HepG2 (cell line): ENCODE results near the gene RHBDD1. TPM values are rescaled to one million over a fixed set of nuclear protein-coding genes. Genes with fewer than 3 reads are reported as not detected.

Source experiments
- ATAC-seq: fragments of 200-7000 bp; cut with Tn5 transposase; 3 replicates; pipeline ENCODE4 v1.9.1; 2020; ENCODE audit warnings: mild to moderate bottlenecking, moderate library complexity
- BruUV-seq: library from RNA; stranded (reverse); fragments of 400-500 nt; replicated peaks from 2 replicates; lab custom pipeline; 2021; lab: Mats Ljungman, UMichigan
- CTCF ChIA-PET: fragments of 300-600 bp; formaldehyde crosslinking; extraction: SDS; loops from one replicate; lab custom pipeline; 2021; ENCODE audit warnings: low total read pairs, inconsistent platforms, low intra/inter-chr PET ratio; lab: Yijun Ruan, JAX
- POLR2A ChIA-PET: fragments of 350-600 bp; sonication (Branson Sonifier 250); formaldehyde crosslinking; loops from one replicate; lab custom pipeline; 2020; ENCODE audit warnings: antibody characterized with exemption, inconsistent platforms; lab: Yijun Ruan, JAX
- DNase-seq: peaks from one replicate; pipeline ENCODE4 v3.0.0-alpha.2; 2015; ENCODE audit warnings: low spot score
- FAIRE-seq: peaks from 3 replicates; lab custom pipeline; 2011; peaks lifted over from hg19 to GRCh38; lab: Jason Lieb, UNC
- H2AFZ ChIP-seq: one replicate; pipeline ENCODE4 v1.6.1; 2011; ENCODE audit warnings: low read length, inconsistent platforms
- H3K27ac ChIP-seq: fragments of 300-600 bp; 3 replicates; pipeline ENCODE4 v1.8.0; 2011; ENCODE audit warnings: mixed run types, mild to moderate bottlenecking, mixed read lengths, low read length, inconsistent platforms; ENCODE audit not compliant: insufficient read depth; ENCODE audit errors: extremely low read length
- H3K27me3 ChIP-seq, 2 experiments: fragments of 200-600 bp in 1 of 2; 2 replicates in 1 of 2; 3 replicates in 1 of 2; pipeline versions ENCODE4 v1.6.0 to v1.8.0; 2011; ENCODE audit warnings: low read length in 2 of 2, mild to moderate bottlenecking in 2 of 2, moderate library complexity in 2 of 2, inconsistent platforms in 1 of 2; ENCODE audit not compliant: insufficient read depth in 2 of 2, control insufficient read depth in 1 of 2
- H3K36me3 ChIP-seq, 2 experiments: fragments of 200-600 bp in 1 of 2; replicated peaks in 1 of 2; 2 replicates in 1 of 2; 3 replicates in 1 of 2; pipeline versions ENCODE4 v1.5.1 to v1.8.0; 2011; ENCODE audit warnings: low read length in 2 of 2, inconsistent platforms in 1 of 2; ENCODE audit not compliant: insufficient read depth in 2 of 2, control insufficient read depth in 1 of 2
- H3K4me1 ChIP-seq: 2 replicates; pipeline ENCODE4 v1.5.1; 2012; ENCODE audit warnings: low read length, inconsistent platforms; ENCODE audit not compliant: insufficient read depth
- H3K4me2 ChIP-seq: 2 replicates; pipeline ENCODE4 v1.6.0; 2011; ENCODE audit warnings: low read depth, low read length, inconsistent platforms
- H3K4me3 ChIP-seq, 3 experiments: fragments of 200-600 bp in 1 of 3; sonication (generic), shearing (Covaris generic) in 1 of 3; replicated peaks in 1 of 3; 2 replicates each; pipeline ENCODE4 v1.5.1; 2011 to 2016; ENCODE audit warnings: low read length in 3 of 3, inconsistent platforms in 2 of 3, low read depth in 2 of 3, mild to moderate bottlenecking in 2 of 3, control low read depth in 1 of 3, mixed read lengths in 1 of 3; ENCODE audit not compliant: insufficient read depth in 1 of 3
- H3K79me2 ChIP-seq: one replicate; pipeline ENCODE4 v1.6.1; 2011; ENCODE audit warnings: low read length, inconsistent platforms; ENCODE audit not compliant: insufficient read depth
- H3K9ac ChIP-seq: 2 replicates; pipeline ENCODE4 v1.6.0; 2011; ENCODE audit warnings: mild to moderate bottlenecking, low read depth, low read length, inconsistent platforms; ENCODE audit not compliant: insufficient read depth
- H3K9me3 ChIP-seq: 2 replicates; pipeline ENCODE4 v1.5.1; 2012; ENCODE audit warnings: mild to moderate bottlenecking, low read length
- H4K20me1 ChIP-seq: 2 replicates; pipeline ENCODE4 v1.6.0; 2011; ENCODE audit warnings: inconsistent platforms, mild to moderate bottlenecking, low read length, moderate library complexity; ENCODE audit not compliant: insufficient read depth
- MIER2 ChIP-seq: IDR thresholded peaks from 2 replicates; pipeline ENCODE4 v1.6.1; 2016; ENCODE audit warnings: missing biosample characterization, missing genetic modification reagents
- RAD21 ChIP-seq: fragments of 450-650 bp; formaldehyde crosslinking; IDR thresholded peaks from 2 replicates; pipeline ENCODE4 v1.5.0; 2020; ENCODE audit warnings: mild to moderate bottlenecking
- SMC3 ChIP-seq: IDR thresholded peaks from 2 replicates; pipeline ENCODE4 v1.6.1; 2011; ENCODE audit warnings: low read length, improper control_type of control experiment
- STAG1 ChIP-seq: sonication (generic); formaldehyde crosslinking; IDR thresholded peaks from 2 replicates; pipeline ENCODE4 v1.4.0; 2020; ENCODE audit warnings: missing genetic modification reagents
- WGBS: methylation state at CpG from one replicate; pipeline ENCODE4 v1.1.6; 2017; ENCODE audit warnings: low lambda C conversion rate; 5-methylcytosine and 5-hydroxymethylcytosine counted together
- in situ Hi-C: cut with HindIII; loops from 2 replicates; pipeline ENCODE4 v1.10.0; 2017; ENCODE audit warnings: low pct_unique_long_range_greater_than_20kb; ENCODE audit not compliant: extremely low pct_ligation_motif_present
- intact Hi-C: fragments of 100-400 bp; cut with micrococcal nuclease; formaldehyde crosslinking; loops from one replicate; pipeline ENCODE4 v1.10.0; 2022; ENCODE audit not compliant: unreplicated experiment
- polyA plus RNA-seq, 8 experiments: library from polyadenylated mRNA; depleted of rRNA in 3 of 8; stranded (reverse) in 7 of 8; unstranded in 1 of 8; fragments of >200 nt; fragmentation: Illumina TruSeq in 4 of 8; extraction: Trizol in 4 of 8; gene quantifications; 2 replicates each; pipeline versions ENCODE4 v1.2.1 to v1.2.3, GENCODE V29; 2011 to 2016; ENCODE audit warnings: low read depth in 4 of 8, missing spikeins in 1 of 8, mixed read lengths in 1 of 8; ENCODE audit not compliant: insufficient read depth in 1 of 8
- total RNA-seq, 5 experiments: library from RNA; depleted of rRNA; stranded (reverse); fragments of >200 nt; fragmentation: Illumina TruSeq; extraction: Trizol; gene quantifications; 2 replicates each; pipeline ENCODE4 v1.2.3, GENCODE V29; 2016; ENCODE audit warnings: low read depth in 1 of 5
- TF ChIP-seq, protein P1 (sequence below): sonication (generic); formaldehyde crosslinking; IDR thresholded peaks from 2 replicates; pipeline ENCODE4 v1.9.0; 2021; ENCODE audit warnings: missing genetic modification reagents, mild to moderate bottlenecking, borderline replicate concordance
- TF ChIP-seq, protein P2 (sequence below): sonication (generic); formaldehyde crosslinking; IDR thresholded peaks from 2 replicates; pipeline ENCODE4 v1.5.0; 2020; ENCODE audit warnings: mild to moderate bottlenecking, missing genetic modification reagents, moderate library complexity
- TF ChIP-seq, protein P3 (sequence below): sonication (generic); formaldehyde crosslinking; IDR thresholded peaks from 2 replicates; pipeline ENCODE4 v1.5.0; 2020; ENCODE audit warnings: mild to moderate bottlenecking, missing genetic modification reagents

The RHBDD1 gene
- total and polyA plus RNA-seq, 2 of the 13 experiments (the other 11 are each of a cell fraction or from before 2014, with no cell fraction given) = 8.2 to 9.5 TPM

DNA sequence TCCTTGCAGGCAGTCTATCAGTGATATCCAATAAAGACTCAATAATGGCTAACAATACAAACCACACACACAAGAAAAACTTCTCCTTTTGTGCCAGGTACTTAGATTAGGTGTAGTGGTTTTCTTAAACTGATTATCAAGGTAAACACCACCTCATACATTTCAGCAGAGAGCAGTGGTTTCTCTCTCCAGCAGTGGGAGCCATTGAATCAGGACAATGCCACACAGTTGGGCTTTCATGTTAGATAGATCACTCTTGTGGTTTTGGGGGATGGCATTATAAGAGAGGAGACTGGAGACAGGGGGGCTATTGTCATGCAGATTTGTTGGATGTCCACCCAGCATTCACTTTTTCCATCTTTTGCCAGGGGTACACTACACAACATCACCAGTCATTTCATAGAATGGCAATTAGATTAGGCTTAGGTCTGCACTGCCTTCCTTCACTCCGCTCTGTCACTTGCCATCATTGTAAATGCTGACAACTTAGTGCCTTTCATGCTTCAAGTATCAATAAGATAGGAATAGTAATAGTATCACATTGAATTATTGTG is 22.6 kb upstream of the RHBDD1 start:
- H3K4me3 ChIP-seq = no peak overlapping the region
- no peak overlapping the region for H3K27ac ChIP-seq
- H4K20me1 ChIP-seq = no peaks in the 10 kb centered on the region
- no peaks in the 10 kb centered on the region for H3K79me2 ChIP-seq
- H2AFZ ChIP-seq = no peak overlapping the region
- intact Hi-C loops = loop anchor here (1.0 kb wide), 2 partner anchors 172 to 294 kb away; no protein-coding TSS in a partner anchor
- DNase-seq (no peak), ATAC-seq (peak; percentile 71), FAIRE-seq (no peak)
- ChIA-PET CTCF (interaction anchor here (1.4 kb wide), 1 partner anchor 172 kb away, joined by 6 read pairs; no protein-coding TSS in a partner anchor), POLR2A (interaction anchor here (0.6 kb wide), 1 partner anchor 171 kb away, joined by 5 read pairs; no protein-coding TSS in a partner anchor)
- no peaks in the 10 kb centered on the region for H3K36me3 ChIP-seq
- in situ Hi-C loops = loop anchor here (5.0 kb wide), 1 partner anchor 174 kb away; no protein-coding TSS in a partner anchor
- H3K4me2 ChIP-seq = no peak overlapping the region
- H3K4me1 ChIP-seq = no peaks in the 10 kb centered on the region
- H3K27me3 ChIP-seq = no peaks in the 10 kb centered on the region; a peak in 1 of 5 replicates
- peak; percentile 50; the same call in 1 of the 2 replicates for TF ChIP-seq SMC3
- TF ChIP-seq MIER2 (CRISPR knock-in tag) = peak; percentile 69; the same call in 1 of the 2 replicates
- 0 out of 2 replicates have a peak, but pooled peaks have one; percentile 34 for TF ChIP-seq RAD21 (CRISPR knock-in tag)
- TF ChIP-seq, protein P1, sequence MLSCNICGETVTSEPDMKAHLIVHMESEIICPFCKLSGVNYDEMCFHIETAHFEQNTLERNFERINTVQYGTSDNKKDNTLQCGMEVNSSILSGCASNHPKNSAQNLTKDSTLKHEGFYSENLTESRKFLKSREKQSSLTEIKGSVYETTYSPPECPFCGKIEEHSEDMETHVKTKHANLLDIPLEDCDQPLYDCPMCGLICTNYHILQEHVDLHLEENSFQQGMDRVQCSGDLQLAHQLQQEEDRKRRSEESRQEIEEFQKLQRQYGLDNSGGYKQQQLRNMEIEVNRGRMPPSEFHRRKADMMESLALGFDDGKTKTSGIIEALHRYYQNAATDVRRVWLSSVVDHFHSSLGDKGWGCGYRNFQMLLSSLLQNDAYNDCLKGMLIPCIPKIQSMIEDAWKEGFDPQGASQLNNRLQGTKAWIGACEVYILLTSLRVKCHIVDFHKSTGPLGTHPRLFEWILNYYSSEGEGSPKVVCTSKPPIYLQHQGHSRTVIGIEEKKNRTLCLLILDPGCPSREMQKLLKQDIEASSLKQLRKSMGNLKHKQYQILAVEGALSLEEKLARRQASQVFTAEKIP (CRISPR knock-in tag) = no peak
- peak; percentile 78 for TF ChIP-seq STAG1 (CRISPR knock-in tag)
- TF ChIP-seq, protein P2, sequence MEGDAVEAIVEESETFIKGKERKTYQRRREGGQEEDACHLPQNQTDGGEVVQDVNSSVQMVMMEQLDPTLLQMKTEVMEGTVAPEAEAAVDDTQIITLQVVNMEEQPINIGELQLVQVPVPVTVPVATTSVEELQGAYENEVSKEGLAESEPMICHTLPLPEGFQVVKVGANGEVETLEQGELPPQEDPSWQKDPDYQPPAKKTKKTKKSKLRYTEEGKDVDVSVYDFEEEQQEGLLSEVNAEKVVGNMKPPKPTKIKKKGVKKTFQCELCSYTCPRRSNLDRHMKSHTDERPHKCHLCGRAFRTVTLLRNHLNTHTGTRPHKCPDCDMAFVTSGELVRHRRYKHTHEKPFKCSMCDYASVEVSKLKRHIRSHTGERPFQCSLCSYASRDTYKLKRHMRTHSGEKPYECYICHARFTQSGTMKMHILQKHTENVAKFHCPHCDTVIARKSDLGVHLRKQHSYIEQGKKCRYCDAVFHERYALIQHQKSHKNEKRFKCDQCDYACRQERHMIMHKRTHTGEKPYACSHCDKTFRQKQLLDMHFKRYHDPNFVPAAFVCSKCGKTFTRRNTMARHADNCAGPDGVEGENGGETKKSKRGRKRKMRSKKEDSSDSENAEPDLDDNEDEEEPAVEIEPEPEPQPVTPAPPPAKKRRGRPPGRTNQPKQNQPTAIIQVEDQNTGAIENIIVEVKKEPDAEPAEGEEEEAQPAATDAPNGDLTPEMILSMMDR = peak; percentile 57
- TF ChIP-seq, protein P3, sequence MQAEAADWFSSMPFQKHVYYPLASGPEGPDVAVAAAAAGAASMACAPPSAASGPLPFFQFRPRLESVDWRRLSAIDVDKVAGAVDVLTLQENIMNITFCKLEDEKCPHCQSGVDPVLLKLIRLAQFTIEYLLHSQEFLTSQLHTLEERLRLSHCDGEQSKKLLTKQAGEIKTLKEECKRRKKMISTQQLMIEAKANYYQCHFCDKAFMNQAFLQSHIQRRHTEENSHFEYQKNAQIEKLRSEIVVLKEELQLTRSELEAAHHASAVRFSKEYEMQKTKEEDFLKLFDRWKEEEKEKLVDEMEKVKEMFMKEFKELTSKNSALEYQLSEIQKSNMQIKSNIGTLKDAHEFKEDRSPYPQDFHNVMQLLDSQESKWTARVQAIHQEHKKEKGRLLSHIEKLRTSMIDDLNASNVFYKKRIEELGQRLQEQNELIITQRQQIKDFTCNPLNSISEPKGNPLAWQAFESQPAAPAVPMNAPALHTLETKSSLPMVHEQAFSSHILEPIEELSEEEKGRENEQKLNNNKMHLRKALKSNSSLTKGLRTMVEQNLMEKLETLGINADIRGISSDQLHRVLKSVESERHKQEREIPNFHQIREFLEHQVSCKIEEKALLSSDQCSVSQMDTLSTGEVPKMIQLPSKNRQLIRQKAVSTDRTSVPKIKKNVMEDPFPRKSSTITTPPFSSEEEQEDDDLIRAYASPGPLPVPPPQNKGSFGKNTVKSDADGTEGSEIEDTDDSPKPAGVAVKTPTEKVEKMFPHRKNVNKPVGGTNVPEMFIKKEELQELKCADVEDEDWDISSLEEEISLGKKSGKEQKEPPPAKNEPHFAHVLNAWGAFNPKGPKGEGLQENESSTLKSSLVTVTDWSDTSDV (CRISPR knock-in tag) = no peak
- H3K9ac ChIP-seq = no peak overlapping the region
- no peaks in the 10 kb centered on the region for H3K9me3 ChIP-seq
- 54% methylated on average over 1 of the region's 1 CpG for WGBS
- no TSS peak for BruUV-seq
